SK-N-DZ (cell line): ENCODE results near the gene HBB. TPM values are rescaled to one million over a fixed set of nuclear protein-coding genes. Genes with fewer than 3 reads are reported as not detected.
"Not testable (repeated sequence)": the region's sequence is repeated elsewhere in the genome, so short reads cannot be mapped to it uniquely, and the experiment has no call there.

Experiments used
- DNase-seq: peaks from one replicate; pipeline ENCODE4 v3.0.0-alpha.2; 2015; ENCODE audit warnings: low spot score
- polyA plus RNA-seq, 2 experiments: library from polyadenylated mRNA; depleted of rRNA; stranded (reverse); fragments of >200 nt; gene quantifications; 2 replicates each; pipeline ENCODE4 v1.2.3, GENCODE V29; 2014

Gene HBB
- polyA plus RNA-seq (2014; cell fraction: cytosol; rRNA removed): not detected in 2 replicates
- polyA plus RNA-seq (2014; cell fraction: nucleus; rRNA removed): not detected in 2 replicates

DNA sequence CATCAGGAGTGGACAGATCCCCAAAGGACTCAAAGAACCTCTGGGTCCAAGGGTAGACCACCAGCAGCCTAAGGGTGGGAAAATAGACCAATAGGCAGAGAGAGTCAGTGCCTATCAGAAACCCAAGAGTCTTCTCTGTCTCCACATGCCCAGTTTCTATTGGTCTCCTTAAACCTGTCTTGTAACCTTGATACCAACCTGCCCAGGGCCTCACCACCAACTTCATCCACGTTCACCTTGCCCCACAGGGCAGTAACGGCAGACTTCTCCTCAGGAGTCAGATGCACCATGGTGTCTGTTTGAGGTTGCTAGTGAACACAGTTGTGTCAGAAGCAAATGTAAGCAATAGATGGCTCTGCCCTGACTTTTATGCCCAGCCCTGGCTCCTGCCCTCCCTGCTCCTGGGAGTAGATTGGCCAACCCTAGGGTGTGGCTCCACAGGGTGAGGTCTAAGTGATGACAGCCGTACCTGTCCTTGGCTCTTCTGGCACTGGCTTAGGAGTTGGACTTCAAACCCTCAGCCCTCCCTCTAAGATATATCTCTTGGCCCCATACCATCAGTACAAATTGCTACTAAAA, at the start of gene HBB:
HBB (minus strand) TSS at position 340 of the 579 bp plus-strand sequence; CDS start at position 290, 50 bp downstream.
- no peak for DNase-seq

DNA sequence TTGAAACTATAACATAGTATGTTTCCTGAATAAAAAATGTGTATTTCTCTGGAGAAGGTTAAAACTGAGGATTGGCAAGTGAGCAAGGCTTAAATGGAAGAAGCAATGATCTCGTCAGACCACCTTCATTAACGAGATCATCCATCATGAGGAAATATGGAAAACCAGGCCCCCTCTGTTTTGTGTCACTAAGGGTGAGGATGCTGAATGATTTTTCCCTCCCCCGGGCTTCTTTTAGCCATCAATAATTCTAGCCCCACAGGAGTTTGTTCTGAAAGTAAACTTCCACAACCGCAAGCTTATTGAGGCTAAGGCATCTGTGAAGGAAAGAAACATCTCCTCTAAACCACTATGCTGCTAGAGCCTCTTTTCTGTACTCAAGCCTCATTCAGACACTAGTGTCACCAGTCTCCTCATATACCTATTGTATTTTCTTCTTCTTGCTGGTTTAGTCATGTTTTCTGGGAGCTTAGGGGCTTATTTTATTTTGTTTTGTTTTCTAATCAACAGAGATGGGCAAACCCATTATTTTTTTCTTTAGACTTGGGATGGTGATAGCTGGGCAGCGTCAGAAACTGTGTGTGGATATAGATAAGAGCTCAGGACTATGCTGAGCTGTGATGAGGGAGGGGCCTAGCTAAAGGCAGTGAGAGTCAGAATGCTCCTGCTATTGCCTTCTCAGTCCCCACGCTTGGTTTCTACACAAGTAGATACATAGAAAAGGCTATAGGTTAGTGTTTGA, 48.7 kb upstream of the HBB start:
- DNase-seq: no peak

DNA sequence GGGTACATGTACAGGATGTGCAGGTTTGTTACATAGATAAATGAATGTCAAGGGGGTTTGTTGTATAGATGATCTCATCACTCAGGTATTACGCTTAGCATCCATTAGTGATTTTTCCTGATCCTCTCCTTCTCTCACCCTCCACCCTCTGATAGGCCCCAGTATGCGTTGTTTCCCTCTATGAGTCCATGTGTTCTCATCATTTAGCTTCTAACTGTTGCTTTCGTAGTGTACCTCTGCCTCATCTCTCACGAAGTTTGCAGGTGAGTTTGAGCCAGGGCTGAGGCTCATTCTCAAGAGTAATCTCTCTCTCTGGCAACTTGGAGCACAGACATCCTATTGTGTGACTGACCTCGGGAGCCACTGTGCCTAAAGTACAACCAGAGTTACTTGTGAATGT, 47.5 kb upstream of the HBB start:
- no peak for DNase-seq

DNA sequence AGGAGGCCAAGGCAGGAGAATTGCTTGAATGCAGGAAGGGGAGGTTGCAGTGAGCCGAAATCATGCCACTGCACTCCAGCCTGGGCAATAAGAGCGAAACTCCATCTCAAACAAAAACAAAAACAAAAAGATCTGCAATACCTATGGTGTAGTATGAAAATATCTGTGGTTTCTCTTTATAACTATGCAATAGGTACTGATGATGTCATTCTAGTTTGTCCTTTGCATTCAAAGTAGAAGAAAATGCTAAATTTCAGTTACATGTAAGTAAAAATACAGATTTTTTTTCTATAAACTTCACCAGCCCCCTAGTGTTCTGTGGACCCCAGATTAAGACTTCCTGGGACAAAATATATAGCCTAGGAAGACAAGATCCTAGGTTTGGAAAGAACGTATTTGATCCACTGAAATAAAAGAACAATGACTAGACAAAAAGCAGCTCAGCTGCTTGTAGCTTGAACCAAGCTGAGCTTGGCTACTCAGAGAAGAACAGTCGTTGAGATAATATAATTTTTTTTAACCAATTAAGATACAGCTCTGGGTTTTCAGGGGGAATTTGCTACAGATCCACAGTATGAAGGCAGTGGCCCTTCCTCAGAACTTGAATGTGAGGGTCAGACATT, 45.6 kb upstream of the HBB start:
- DNase-seq: no peak

DNA sequence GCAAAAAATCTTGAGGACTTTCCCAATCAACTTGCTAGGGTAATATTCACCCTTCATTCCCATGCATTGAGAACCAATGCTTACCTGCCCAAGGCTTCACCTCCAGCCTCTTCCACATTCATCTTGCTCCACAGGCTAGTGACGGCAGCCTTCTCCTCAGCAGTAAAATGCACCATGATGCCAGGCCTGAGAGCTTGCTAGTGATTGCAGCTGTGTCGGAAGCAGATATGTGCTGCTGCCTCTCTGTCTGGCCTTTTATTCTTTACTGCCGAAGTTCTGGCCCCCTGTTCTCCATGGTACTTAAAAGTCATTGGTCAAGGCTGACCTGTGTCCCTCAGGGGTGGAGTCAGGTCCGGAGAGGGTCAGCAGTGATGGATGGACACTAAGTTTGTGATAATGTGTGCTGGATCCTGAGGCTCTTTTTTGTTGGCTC, 42.9 kb upstream of the HBB start, which contains the start of gene HBE1:
HBE1 (minus strand) TSS at position 231 of the 433 bp plus-strand sequence; CDS start at position 176, 55 bp downstream.
- DNase-seq: no peak

DNA sequence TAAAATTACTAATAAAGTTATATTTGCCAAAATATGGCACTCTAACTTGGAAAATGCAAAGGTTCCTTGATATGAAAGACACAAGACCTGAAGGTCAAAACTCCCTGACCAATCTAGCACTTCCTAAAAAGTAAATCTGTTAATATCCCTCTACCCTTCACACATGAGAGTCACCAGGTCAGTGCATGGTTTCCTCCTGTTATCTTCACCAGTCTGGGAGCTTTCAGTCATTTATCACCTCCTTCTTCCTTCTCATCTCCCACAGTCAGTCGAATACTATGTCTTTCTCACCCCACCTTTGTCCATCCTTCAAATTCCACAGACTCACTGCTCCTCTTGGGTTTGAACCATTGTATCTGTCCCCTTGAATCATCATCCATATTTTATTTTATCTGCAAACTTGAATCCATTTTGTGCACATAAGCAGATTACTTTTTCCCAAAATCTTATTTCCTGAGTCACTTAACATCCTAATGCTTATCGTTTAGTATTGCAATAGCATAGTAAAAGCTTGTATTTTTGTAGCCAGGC, 40.2 kb upstream of the HBB start:
- DNase-seq: no peak

DNA sequence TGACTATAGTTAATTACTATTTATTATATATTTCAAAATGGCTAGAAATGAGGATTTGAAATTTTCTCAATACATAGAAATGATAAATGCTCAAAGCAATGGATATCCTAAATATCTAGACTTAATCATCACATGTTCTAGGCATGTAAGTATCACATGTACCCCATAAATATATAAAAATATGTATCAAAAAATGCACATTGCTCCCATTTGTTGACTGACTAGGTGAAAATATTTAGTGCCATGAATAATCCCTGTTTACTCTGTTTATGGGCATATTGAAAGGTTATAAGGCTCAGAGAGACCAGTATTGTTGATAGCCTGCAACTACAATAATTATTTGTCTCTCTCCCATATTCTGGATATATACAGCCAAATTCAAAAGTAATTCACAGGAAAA, 39.7 kb upstream of the HBB start:
- no peak for DNase-seq

DNA sequence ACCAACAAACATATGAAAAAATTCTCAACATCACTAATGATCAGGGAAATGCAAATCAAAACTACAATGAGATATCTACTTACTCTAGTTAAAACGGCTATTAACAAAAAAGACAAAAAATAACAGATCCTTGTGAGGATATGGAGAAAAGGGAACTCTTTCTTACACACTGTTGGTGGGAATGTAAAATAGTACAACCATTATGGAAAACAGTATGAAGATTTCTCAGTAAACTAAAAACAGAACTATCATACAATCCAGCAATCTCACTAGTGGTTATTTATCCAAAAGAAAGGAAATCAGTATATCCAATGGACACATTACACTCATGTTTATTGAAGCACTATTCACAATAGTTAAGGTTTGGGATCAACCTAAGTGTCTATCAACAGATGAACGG, 39.0 kb upstream of the HBB start:
- no peak for DNase-seq

DNA sequence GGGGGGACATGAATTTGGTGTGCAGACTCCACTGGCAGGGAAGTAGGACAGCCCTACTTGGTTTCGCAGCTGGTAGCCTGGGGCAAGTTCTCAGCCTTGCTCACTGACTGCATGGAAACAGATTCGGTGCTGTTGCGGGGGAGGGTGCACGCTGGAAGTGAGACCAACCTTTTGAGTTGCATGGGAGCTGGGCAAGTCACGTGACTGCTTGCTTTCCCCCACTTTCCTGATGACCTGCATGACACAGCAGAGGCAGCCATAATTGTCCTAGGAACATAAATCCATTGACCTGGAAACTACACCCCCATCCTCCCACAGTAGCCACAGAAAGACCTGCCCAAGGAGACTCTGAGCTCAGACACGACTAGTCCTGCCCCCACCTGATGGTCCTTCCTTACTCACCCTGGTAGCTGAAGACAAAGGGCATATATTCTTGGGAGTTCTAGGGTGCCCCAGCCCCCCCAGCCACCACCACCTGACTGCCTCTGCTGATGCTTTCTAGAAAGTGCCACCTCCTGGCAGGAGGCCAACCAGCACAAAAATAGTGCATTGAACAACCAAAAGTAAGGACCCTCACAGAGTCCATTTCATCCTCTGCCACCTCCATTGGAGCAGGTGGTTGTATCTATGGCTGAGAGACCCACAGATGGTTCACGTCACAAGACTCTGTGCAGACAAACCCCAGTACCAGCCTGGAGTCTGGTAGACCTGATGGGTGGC, 31.8 kb upstream of the HBB start:
- DNase-seq: no peak

DNA sequence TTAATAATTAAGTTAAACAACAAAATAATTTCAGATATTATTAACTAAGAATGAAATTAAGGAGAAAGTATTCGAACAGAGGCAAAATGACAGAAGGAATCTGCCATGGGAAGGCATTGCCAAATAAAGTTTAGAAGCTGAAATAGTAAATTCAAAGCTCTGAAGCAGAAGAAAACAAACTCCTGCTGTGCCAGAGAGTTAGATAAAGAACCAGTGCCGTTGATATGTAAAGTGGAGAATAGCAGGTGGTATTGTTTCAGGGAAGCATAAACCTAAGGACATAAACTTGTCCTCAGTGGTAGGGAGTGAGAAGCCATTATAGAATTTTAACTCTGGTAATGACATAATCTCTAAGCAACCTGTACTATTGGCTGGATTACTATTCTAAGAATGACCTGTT, 30.4 kb upstream of the HBB start:
- DNase-seq: no peak

DNA sequence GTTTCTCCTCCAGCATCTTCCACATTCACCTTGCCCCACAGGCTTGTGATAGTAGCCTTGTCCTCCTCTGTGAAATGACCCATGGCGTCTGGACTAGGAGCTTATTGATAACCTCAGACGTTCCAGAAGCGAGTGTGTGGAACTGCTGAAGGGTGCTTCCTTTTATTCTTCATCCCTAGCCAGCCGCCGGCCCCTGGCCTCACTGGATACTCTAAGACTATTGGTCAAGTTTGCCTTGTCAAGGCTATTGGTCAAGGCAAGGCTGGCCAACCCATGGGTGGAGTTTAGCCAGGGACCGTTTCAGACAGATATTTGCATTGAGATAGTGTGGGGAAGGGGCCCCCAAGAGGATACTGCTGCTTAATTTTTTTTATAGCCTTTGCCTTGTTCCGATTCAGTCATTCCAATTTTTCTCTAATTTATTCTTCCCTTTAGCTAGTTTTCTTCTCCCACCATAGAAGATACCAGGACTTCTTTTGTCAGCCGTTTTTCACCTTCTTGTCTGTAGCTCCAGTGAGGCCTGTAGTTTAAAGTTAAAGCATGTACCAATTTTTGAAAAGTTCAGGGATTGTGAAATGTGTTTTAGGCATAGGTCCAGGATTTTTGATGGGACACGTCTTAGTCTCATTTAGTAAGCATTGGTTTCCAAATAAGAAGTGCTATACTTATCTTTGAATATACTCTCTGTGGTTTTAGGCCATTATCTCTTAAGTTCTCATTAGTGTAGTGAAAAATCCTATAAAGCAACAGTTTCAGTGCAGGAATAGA, 28.0 kb upstream of the HBB start, which contains the start of gene HBG2:
HBG2 (minus strand) TSS at position 136 of the 768 bp plus-strand sequence; CDS start at position 83, 53 bp downstream.
- not testable (repeated sequence) for DNase-seq

DNA sequence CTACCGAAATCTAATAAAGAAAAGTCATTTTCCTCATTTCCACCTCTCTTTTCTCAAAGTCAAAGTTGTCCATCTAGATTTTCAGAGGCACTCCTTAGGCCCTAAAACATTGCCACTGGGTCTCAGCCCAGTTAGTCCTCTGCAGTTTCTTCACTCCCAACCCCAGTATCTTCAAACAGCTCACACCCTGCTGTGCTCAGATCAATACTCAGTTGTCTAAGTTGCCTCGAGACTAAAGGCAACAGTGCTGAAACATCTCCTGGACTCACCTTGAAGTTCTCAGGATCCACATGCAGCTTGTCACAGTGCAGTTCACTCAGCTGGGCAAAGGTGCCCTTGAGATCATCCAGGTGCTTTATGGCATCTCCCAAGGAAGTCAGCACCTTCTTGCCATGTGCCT, 27.2 kb upstream of the HBB start:
- DNase-seq: not testable (repeated sequence)

DNA sequence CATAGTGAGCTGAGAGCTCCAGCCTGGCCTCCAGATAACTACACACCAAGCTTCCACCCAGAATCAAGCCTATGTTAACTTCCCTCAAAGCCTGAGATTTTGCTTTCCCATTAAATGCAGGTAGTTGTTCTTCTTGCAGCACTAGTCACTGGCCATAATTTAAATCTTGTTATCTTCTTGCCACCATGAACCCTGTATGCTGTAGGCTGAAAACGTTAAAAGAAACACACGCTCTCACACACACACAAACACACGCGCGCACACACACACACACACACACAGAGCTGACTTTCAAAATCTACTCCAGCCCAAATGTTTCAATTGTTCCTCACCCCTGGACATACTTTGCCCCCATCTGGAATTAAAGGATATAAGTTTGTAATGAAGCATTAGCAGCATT, 26.6 kb upstream of the HBB start:
- DNase-seq: not testable (repeated sequence)

DNA sequence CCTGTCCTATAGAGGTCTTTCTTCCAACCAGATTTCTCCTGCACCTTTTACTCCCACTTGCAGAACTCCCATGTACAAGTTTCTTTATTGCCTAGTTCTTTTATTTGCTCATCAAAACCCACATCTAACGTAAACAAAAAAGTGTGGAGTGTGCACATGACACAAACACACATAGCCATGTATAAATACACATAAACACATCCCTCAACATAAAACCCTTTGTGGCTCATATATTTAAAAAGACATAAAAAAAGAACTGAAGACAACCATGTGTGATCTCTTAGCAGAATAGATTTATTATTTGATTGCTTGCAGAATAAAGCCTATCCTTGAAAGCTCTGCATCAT, 26.0 kb upstream of the HBB start:
- no peak for DNase-seq

DNA sequence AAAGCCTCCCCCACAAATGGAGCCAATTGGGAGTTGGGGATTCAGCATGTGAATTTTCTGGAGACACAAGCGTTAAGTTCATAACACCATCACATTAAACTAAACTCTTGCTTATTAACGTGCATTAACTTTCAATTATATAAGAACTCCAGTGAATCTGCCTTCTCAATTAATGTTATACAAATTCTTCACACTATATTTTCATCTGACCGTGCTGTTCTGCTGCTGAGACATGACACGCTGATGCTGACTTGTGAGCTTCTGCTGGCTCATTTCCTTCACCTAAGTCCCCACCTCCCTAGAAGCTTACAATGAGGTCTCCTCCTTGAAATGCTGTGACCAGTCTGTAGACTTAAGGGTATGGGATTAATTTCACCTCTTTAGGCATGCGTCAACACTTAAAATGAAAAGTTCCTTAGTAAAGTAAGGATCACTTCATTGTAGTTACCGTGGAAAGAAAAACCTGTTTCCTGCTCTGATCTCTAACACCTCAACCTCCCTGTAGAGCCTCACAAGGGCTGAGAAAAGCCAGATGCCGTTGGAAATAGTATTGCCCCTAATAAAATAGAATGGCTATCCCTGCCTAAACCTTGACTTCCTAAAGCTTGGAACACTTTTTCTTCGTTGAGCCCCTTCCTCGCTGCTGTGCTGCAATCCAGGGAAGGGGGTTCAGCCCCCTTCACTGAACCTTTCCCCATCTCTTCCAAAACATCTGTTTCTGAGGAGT, 25.5 kb upstream of the HBB start:
- no peak for DNase-seq

DNA sequence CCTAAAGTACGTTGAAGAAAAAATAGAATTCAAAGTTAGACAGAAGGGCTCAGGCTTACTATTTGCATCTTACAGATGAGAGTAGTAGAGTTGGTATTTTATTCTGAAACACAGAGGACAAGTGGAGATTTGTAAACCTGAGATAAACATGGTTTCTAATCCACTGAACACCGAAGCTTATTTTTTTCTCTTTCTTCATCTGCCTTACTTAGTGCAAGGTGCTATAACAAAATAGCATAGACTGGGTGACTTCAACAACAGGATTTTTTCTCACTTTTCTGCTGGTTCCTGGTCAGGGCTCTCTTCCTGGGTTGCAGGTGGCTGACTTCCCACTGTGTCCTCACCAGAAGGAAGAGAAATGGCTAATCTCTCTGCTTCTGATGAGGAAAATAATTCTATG, 24.9 kb upstream of the HBB start:
- DNase-seq: no peak

DNA sequence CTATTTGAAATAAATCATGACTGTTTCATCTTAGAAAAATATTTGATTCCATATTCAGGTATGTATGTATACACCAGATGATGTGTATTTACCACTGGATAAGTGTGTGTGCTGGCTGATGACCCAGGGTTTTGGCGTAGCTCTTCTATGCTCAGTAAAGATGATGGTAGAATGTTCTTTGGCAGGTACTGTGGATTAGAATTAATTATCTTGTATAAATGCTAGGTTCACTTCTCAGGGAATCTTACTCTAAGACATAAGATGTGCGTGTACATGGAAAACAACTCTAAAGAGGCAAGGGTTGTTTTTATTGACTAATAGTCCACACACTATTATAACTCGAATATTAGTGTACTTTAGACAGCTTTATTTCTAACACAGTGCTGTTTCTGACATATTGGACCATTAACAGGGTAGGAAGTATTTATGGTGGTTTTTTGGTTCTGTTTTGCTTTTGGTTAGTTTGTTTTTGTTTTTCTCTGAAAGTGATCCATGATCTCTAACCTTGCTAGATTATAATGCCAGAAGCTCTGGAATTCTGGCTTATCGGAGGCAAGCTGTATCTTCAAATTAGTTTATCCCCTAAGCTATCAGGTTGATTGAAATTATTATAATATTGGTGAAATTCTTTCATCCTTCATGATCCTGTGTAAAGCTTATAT, 23.8 kb upstream of the HBB start:
- no peak for DNase-seq

DNA sequence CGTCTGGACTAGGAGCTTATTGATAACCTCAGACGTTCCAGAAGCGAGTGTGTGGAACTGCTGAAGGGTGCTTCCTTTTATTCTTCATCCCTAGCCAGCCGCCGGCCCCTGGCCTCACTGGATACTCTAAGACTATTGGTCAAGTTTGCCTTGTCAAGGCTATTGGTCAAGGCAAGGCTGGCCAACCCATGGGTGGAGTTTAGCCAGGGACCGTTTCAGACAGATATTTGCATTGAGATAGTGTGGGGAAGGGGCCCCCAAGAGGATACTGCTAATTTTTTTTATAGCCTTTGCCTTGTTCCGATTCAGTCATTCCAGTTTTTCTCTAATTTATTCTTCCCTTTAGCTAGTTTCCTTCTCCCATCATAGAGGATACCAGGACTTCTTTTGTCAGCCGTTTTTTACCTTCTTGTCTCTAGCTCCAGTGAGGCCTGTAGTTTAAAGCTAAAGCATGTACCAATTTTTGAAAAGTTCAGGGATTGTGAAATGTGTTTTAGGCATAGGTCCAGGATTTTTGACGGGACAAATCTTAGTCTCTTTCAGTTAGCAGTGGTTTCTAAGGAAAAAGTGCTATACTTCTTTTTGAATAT, 23.0 kb upstream of the HBB start, which contains the start of gene HBG1:
HBG1 (minus strand) TSS at position 51 of the 590 bp plus-strand sequence. CDS start 53 bp downstream, outside the sequence.
- DNase-seq: not testable (repeated sequence)

DNA sequence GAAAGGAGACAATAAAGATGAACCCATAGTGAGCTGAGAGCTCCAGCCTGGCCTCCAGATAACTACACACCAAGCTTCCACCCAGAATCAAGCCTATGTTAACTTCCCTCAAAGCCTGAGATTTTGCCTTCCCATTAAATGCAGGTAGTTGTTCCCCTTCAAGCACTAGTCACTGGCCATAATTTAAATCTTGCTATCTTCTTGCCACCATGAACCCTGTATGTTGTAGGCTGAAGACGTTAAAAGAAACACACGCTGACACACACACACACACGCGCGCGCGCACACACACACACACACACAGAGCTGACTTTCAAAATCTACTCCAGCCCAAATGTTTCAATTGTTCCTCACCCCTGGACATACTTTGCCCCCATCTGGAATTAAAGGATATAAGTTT, 21.6 kb upstream of the HBB start:
- not testable (repeated sequence) for DNase-seq
